T-helper 9 cell (primary cell): ENCODE measurements around the gene C1orf226.

Experiments used
- DNase-seq: peaks from one replicate; pipeline ENCODE4 v3.0.0-alpha.2; 2020

C1orf226 gene

DNA sequence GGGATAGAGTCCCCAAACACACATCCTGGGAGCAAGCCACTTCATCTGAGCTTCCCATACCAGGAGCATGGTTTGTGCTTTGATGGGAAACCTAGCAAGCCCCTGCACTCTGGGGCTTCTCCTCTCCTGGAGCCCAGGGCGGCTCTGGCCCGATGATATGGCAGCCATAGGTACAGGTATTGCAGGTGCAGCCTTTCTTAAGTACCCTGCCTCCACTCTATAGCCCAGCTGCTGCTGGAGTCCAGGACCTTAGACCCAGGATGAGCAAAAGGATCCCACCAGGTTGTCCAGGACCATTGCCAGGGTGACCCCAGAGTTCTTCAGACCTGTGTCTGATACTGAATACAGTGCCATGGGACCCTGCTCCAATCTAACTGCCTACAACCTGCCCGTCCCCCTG lies 4.2 kb downstream of the C1orf226 start:
- no peak for DNase-seq

DNA sequence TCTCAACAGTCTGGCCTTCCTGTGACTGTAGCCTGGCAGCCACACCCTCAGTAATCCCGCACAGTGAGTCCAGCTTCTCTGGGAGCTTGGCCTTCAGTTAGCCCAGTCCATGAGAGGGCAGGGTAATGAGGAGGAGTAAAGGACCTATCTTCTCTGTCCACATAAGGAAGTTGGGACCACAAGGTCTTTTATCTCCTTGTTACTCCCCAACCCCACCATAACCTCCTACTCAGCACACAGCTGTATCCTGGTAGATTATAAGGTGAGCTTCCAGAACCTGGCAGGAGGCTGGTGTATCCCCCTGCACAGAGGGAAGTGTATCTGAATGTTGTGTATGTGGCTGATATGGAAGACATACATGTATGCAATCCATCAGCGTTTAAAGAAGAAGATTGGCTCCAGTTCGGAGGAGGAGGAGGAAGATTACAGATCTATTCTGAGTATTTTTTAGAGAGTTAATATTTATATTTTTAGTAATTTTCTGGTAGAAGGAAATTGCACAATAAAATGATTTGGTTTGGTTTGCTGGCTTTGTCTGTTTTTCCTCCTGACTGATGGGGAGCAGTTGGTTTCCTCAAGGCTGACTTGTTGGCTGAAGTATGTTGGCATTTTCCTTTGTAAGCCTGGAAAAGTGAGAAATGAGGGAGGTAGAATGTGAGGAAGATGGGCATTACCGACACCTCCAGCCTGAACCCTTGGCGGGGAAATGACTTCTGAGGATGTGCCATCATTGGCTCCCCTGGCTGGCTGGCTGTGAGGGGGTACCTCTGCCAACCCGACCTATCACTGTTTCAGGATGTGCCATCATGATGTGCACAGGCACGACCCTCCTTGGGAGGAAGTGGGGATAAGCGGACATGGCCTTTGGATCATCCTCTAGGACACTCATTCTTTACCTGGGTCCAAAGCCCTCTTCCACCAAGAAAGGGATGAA lies 5.0 kb downstream of the C1orf226 start:
- no peak for DNase-seq

DNA sequence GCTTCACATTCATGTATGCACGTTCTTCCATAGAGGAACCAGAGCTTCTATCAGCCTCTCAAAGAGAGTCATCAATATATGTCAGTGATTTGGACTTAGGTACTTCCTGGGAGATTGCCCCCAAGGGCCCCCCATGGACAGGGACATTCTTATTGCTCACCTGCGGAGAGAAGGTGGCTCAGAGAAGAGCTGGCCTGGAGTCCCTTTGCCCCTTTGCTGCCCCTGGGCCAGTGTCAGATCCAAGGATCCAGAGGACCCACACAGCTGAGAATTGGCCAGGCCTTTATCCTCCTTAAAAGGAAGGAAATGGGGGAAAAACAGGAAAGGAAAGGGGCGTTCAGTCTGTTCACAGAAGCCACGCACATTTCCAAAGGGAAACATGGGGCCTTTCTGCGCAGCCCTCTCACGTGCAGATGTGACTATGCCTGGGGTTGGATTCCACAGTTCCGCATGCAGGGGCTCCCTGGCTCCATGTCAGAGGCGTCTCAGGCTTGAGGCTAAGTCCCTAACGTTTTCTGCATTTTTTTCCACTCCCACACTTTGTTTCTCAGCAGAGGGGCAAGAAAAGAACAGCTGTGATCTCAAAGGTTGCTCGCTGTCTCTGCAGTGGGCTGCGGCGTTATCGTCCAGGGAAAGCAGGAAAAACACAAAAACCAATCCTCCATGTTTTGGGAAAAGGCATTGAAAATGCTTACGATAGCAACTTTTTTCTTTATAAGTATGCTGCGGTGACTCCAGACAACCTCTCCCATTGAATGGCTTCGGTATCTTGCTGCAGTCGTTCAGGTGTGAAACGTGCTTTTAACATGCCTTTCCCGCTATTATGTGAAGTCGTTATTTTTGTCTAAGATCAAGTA lies 5.9 kb downstream of the C1orf226 start:
- DNase-seq: no peak

DNA sequence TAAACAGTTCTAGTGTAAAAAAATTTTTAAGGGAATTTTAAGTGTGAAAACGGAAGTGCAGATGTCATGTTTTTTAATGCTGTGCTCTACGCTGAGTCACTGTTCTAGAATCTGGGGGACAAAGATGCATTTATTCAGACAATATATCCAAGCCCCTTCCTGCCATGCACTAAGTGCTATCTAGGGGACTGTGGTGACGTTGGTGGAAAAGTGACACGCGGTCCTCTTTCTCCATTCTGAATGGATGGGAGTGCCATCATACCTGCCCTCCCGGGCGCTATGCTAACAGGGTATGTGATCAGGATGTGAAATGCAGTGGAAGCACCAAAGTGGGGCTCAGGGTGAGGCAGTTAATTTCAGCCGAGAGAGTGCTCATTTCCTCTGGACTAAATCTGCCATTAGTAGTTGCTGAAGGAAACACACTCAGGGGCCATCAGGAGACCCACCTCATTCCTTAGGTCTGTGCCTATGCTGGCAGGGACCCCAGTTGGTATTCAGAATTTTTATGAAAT lies 6.6 kb downstream of the C1orf226 start:
- DNase-seq: no peak

DNA sequence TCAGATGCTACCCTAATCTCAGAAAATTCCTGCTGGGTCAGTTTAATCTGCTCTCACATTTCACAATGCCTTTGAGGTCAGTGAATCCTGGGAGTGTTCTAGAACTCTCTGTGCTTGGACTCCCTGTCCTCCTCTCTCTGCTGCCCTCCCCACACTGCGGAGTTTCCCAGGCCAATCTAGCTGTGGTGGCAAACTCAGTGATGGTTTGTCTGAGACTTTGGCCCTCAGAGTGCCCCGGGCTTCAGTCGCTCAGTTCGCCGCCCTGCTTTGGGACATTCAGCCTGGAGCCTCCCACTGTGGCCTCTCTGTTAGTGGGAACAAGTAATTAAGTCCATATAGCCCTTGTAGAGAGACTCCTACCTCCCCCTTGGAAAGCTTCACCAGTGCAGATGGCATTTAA lies 7.1 kb downstream of the C1orf226 start:
- DNase-seq: no peak

DNA sequence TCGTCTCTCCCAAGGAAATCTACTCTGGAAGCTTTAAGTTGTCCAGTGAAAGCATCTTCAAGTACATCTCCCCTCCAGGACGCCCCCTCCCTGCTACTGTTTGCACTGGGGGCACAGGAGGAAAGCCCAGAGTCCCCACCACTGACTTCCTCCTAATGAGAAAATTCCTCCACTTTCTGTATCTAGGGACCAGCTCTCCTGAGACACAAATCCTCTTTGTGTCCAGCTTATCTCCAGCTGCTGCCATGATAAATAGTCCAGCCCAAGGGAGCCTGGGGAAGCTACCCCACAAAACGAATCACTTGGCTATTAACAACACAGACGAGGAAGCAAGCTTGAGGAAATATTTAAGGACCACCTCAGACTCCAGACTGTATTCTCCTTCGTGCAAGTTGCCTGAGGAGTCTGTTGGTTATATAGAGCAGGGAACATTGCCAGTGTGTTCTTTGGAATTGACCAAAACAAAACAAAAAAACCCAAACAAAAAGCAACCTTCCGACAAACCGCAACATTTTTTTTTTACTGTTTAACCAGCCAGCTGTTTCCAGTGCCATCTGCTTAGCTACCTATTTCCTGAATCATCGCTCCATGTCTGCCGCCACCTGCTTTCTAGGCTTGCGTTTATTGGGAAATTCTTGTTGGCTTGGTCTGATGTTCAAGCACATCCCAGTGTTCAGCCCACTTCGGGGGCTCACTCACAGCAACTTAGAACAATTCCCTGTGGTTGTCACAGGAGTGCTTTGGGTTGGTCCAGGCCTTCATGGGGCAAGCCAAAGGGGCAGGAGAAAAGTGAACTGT lies 7.7 kb downstream of the C1orf226 start:
- no peak for DNase-seq

DNA sequence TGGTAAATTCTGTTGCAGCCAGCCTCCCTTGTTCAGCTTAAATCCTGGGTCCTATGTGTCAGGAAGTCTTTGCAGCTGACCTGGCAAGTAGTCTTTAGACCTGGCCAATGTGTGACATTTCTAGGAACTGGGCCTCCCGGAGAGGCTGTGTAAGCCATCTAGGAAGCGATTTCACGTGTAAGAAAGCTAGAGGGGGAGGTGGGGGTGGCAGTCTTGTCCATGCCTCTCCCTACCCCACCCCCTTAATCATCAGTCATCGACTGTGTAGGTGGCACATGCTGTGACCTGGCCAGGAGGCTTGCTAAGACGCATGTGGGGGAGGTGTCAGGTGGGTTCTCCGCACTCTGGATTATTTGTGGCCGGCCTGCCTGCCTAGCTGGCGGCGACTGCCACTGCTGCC lies 8.4 kb downstream of the C1orf226 start:
- DNase-seq: no peak

DNA sequence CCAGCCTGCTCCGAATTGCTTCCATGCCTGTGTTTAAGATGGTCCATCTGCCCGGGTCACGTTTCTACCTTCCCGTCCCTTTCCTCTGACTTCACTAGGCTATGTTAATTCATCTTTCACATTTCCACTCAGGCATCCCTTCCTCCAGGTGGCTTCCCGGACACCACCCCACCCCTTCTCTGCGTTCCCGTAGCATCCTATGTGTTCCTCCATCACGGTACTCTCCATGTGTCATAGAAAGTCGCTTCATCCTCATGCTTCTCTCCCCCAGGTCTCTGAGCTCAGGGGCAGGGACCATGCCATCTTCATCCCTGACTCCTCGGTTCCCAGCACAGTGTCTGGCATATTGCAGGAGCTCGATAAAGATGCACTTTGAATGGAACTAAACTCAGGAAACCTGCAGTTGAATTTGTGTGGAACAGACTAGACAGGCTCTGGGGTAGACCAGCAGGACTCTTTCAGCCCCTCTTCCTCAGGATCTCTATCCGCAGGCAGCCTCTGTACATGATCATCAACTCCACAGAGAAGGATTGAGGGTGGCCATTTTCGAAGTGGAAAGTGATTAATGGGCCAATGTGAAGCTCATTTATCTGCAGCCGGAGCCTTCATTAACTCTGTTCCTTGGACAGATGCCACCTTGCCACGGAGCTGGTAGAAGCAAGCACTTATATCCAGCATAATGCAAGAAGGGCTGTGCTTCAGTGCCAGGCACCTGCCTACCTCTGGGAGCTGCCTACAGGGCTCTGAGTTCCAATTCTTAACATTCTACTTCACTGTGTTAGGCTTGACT lies 9.1 kb downstream of the C1orf226 start:
- DNase-seq: no peak

DNA sequence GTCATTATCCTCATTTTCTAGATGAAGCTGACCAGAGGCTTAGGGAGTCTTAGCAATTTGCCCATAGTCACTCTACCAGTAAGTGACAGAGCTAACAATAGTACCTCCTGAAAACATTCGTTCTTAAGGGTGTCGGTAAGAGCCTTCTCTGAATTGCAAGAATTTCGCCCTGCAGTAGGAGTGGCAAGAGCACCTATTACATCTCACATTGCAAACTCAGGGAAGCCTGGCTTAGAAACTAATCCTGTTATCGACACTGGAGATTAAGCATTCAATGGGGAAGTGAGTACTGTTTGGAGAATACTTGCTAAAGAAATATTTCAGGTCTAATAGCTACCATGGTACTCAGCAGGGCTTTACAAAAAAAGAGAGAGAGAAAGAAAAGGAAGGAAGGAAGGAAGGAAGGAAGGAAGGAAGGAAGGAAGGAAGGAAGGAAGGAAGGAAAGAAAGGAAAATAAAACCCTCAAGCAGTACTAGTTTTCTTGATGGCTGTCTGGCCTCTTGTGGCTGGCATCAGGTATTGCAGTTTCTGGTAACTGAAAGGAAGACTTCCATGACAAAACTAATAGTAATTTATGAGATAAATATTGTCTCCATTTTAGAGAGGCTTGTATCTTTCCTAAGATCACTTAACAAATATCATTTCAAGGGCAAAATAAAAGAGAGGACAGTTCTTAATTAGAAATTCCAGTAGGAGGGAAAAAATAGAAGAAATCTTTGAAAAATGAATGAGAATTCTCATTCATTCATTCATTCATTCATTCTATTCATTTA lies 10.4 kb downstream of the C1orf226 start:
- no peak for DNase-seq

DNA sequence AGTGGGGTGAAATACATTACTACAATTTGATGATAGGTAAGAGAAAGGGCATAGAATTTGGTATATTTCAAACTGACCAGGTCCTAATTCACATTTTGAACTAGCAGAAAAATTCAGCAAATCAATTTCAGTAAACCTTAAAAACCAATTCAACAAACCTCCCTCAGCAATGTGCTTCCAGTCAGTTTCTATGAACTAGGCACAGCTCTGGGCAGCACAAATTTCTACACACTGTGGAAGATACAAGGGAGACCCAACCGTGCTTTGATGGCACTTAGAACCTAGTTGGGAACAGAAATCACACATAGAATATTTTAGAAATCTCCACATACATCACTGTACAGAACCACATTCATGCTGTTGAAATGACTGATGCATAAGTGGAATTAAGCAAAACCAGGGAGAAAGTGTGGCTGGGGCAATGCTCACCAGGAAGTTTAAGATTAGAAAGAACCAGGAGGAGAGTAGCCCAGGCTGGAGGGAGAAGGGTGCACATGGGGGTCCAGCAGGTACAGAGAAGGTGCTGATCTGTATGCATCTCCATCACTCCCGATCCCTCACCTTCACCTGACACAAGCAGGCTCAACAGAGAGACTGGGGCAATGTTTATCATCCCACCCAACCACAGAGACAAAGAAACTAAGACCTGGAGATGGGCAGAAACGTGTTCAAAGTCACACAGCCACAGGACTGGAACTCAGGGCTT lies 14.8 kb downstream of the C1orf226 start:
- no peak for DNase-seq

DNA sequence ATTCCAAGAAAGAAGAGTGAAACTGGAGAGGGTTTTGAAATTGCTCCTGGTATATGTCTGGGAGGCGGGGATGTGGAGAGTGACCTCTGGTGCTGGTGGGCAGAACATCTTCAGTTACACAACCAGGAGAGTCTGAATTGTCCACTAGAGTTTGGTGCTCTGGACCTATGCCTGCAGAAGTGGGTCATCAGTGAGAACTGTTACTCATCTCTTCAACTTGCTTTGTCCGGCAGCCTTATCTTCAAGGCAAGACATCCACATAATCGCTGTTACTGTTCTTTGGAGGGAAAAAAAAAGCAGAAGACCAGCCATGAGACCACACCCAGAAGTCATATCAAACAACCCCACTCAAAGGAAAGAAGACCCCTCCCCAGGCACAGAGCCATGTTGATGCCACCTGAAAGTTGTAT lies 15.5 kb downstream of the C1orf226 start:
- no peak for DNase-seq

DNA sequence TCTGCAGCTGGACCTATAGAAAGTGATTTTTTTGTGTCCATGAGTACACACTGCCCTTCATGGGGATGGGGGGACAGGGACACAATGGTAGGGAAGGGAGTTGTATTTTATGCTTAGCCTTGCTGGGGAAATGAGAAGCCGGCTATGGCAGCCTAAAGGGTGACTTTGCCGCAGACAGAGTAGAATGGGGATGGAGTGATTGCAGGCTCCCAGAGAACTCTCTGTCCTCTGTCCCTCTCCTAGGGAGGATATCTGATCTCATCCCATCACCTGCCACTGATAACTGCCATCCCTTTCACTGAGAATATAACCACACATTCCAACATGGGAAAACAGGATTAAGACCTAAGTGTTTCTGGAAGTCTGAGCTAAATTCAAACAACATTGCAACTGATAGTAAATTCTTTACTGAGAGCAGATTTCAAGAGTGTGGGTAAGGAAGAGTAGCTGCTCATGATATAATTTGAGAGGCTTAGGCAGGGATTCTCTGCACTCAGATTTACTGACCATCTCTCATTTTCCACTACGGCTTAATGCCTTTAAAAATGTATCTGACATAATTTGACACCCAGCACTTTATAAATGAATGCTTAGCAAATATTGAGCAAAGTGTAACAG lies 16.5 kb downstream of the C1orf226 start:
- no peak for DNase-seq

DNA sequence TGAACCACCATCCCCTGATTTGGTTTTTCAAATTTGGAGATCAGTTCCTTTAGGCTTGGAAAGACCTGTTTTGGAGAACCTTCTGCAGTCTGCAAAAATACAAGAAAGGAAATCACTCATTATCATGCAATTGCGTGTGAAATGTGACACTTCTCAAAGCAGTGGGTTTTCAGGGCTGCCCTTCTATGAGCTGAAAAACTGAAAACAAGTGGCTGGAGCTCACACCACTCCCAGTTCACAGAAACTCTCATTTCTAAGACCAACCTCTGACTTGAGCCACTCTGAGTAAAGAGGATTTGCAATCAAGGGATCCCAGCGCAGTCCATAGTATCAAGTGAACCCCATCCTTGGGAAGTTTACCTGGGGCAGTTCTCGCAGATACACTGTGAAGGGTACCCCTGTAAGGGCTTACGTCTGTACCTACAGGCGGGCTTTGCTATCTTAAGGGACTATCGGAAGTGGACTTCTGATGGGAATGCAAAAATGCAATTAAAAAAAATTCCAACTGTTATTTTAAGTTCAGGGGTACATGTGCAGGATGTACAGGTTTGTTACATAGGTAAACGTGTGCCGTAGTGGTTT lies 17.6 kb downstream of the C1orf226 start:
- DNase-seq: no peak

DNA sequence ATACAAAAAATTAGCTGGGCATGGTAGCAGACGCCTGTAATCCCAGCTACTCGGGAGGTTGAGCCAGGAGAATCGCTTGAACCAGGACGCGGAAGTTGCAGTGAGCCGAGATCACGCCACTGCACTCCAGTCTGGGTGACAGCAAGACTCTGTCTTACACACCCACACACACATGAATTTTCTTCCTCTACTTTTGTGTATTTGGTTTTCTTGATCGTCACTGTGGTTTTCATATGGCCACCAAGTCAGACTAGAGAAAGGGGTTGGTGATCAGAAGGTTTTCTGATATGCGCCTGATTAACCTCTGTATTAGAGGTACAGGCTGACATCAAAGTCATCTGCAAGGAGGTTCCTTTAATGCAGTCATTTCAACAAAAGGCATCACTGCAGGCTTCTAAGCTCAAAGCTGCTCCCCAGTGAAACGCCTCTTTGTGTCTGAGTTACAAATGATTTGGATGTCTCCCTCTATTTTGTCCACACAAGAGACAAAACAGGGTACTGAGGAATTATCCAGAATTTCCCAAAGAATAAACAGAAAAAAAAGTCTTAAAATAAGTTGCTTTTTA lies 19.3 kb downstream of the C1orf226 start:
- no peak for DNase-seq

DNA sequence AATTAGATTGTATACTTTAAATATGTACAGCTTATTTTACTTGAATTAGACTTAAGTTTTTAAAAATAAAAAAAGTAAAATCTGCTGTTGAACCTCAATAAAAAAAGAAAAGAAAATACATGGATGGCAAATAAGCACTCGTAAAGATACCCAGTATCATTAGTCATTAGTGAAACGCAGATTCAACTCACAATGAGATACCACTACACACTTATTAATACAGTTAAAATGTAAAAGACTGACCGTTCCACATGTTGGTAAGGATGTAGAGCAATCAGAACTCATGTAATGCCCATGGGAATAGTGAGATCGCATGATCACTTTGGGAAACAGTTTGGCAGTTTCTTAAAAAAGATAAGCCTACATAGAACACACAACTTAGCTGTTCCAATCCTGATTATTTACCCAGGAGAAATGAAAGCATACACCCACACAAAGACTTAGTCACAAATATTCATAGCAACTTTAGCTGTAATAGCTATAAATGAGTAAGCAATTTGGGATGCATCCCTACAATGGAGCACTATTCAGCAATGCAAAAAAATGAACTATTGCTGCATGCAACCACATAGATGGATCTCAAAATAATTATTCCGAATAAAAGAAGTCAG lies 23.1 kb downstream of the C1orf226 start:
- no peak for DNase-seq

DNA sequence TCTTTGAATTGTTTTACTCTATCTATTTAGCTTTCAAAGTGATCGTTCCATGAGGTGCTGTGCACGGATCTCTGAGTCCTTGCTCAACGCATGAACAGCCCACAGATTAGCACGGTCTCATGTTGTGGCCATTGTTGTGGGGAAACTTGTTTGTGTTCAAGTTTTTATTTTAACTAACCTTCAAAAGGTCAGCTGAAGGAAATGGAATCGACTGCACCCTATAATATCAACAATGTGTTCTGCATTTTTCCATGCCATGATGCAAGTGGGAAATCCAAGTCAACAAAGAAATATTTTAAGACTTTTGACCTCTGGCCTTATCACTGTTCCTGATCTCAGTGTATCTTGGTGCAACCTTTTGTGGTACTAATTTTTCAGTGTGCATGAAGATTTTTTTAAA lies 24.3 kb downstream of the C1orf226 start:
- no peak for DNase-seq

DNA sequence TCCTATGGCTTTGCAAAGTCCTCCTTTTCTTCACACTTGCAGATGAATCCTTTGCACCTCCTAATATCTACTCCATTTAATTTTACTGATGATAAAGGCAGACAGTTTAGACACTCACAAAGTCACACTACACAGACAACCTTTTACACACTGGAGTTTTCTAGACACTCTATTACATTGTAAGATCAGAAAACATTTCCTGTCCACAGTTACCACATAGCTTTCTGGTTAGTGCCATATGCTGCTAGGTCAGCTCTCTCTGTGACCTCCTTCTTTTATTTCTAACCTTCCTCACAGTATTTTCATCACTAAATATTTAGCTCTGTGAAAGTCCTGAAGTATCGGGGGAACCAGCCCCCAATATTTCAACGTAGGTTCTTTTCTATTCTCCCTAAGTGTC lies 25.3 kb downstream of the C1orf226 start:
- DNase-seq: no peak

DNA sequence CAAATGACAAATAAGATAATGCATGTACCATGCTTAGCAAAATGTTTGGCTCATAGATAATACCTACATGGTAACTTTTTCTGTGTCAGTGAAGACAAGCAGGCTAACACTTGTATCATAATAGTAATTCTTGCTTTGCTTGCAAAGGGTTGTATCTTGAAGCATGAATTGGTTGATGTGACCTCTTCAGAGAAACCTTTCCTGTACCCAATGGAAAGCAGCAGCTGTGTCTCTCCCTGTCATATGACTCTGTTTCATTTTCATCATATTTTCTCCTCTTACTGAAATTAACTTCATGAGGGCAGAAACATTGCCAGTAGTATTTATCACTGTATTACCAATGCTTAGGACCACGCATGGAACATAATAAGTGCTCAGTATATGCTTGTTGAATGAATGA lies 26.0 kb downstream of the C1orf226 start:
- DNase-seq: no peak

DNA sequence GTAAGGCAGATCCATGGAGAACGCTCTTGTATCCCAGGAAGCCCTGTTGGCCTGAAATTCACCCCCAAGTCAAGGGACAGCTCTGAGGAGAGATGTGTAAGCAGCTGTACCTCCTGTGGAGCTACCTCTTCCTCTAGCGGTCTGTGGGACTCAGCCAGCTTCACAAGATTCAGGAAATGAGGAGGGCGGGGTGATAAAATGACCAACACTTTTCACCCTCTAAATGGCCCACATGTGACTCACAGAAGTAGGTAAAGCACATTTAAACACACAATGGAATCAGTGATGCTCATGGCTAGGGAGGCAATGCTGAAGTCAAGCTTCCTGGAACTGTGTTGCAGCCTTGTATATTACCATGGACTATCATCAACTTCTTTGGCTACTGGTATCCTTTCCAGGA lies 30.5 kb downstream of the C1orf226 start, which contains the start of gene SH2D1B:
Gene SH2D1B, minus strand, starts transcription at position 135 of the 400 bp plus-strand sequence. Its CDS starts 120 bp downstream, at position 15.
- DNase-seq: no peak
